Measurements from ENCODE around the gene HRH2.
A peak's percentile ranks its signal among the peaks of the same experiment; 100 is the strongest.

The HRH2 gene

GRCh38 chr5:175693741-175694140, 35.9 kb downstream of the HRH2 start:
- DNase-seq, result no peak

- no peak for DNase-seq
Measured at GRCh38 chr5:175694371-175695160, 36.7 kb downstream of the HRH2 start.

- no peak for DNase-seq
Measured at GRCh38 chr5:175695161-175696126, 37.6 kb downstream of the HRH2 start.

GRCh38 chr5:175696139-175696854, 38.4 kb downstream of the HRH2 start:
- DNase-seq, result peak; percentile 91

GRCh38 chr5:175696855-175697198, 39.0 kb downstream of the HRH2 start:
- DNase-seq, result no peak

- no peak for DNase-seq
Measured at GRCh38 chr5:175697846-175698245, 40.0 kb downstream of the HRH2 start.

- no peak for DNase-seq
Measured at GRCh38 chr5:175698401-175699115, 40.7 kb downstream of the HRH2 start.

- DNase-seq, result no peak
Measured at GRCh38 chr5:175700991-175701390, 43.1 kb downstream of the HRH2 start.

GRCh38 chr5:175701797-175702196, 43.9 kb downstream of the HRH2 start:
- no peak for DNase-seq

GRCh38 chr5:175706499-175706898, 48.6 kb downstream of the HRH2 start:
- no peak for DNase-seq

GRCh38 chr5:175707751-175708375, 50.0 kb downstream of the HRH2 start:
- no peak for DNase-seq

- DNase-seq, result no peak
Measured at GRCh38 chr5:175709276-175709781, 51.5 kb downstream of the HRH2 start.

GRCh38 chr5:175710326-175710725, 52.5 kb downstream of the HRH2 start:
- DNase-seq, result no peak

- DNase-seq, result no peak
Measured at GRCh38 chr5:175711031-175711430, 53.2 kb downstream of the HRH2 start.

GRCh38 chr5:175711472-175712312, 53.8 kb downstream of the HRH2 start:
- no peak for DNase-seq

- no peak for DNase-seq
Measured at GRCh38 chr5:175712313-175712680, 54.4 kb downstream of the HRH2 start.

- DNase-seq, result no peak
Measured at GRCh38 chr5:175712681-175713085, 54.8 kb downstream of the HRH2 start.

- DNase-seq, result no peak
Measured at GRCh38 chr5:175713930-175714329, 56.1 kb downstream of the HRH2 start.

GRCh38 chr5:175714479-175715085, 56.7 kb downstream of the HRH2 start:
- DNase-seq, result no peak

Data from stimulated activated CD4-positive, alpha-beta T cell treated with anti-CD3 and anti-CD28 coated beads, Interleukin-15, amount 100 ng/mL, for 24 hours (primary cell).